ENCODE data around the gene TMEM186. TPM values are rescaled to one million over a fixed set of nuclear protein-coding genes. Genes with fewer than 3 reads are reported as not detected.

The TMEM186 gene
- total and polyA plus RNA-seq, 2 of the 4 experiments (the other 2 are of a cell fraction) = 5.7 to 6.8 TPM

DNA sequence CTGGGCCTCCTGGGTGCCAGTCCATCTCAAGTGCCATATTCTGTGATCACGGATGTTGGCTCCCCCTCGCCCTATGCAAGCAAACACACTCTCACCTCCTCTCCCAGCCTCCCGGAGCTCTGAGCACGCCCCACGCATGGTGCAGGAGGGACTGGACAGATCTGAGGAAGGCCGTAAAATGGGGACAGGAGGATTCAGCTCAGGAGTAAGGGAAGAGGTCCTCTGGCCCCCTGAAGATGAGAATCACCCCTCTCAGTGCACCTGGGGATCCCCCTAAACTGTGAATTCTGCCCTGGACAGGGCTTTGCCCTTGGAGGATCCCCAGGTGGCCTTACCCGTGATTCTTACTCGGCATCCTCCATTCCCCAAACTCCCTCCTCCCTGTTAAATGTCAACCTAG lies 15.6 kb downstream of the TMEM186 start:
- H3K9ac ChIP-seq (ENCODE audit: low read depth, low read length) = no peak overlapping the region
- no peak overlapping the region for H3K4me2 ChIP-seq (ENCODE audit: low read depth, low read length)
- no peak overlapping the region for H2AFZ ChIP-seq (replicated peaks; ENCODE audit: low read length, poor library complexity)
- POLR2A ChIA-PET (ENCODE audit: unreplicated experiment) = no interaction called here
- H2BK15ac ChIP-seq (ENCODE audit: low read depth, low read length) = no peak overlapping the region
- no peak overlapping the region for H2AK5ac ChIP-seq (ENCODE audit: low read depth, low read length)
- H4K20me1 ChIP-seq (ENCODE audit: insufficient read depth, low read length) = no peaks in the 10 kb centered on the region
- no peak overlapping the region for H4K5ac ChIP-seq (ENCODE audit: low read depth, low read length)
- H3K18ac ChIP-seq (ENCODE audit: low read depth, low read length) = no peak overlapping the region
- no peak overlapping the region for H2AK9ac ChIP-seq (replicated peaks; ENCODE audit: low read depth, low read length, poor library complexity)
- H3K79me1 ChIP-seq (ENCODE audit: low read depth in 1 of 2, low read length in 2 of 2) = no peaks in the 10 kb centered on the region
- no peak overlapping the region for H2BK20ac ChIP-seq (ENCODE audit: low read depth, low read length)
- dilution Hi-C loops (cut with HindIII; ENCODE audit: low sequenced_read_pairs, unreplicated experiment) (no loop called here), in situ Hi-C loops (cut with MboI; ENCODE audit: low sequenced_read_pairs) (no loop called here), intact Hi-C loops (cut with micrococcal nuclease) (no loop called here)
- H3K23ac ChIP-seq (ENCODE audit: low read depth, low read length) = no peak overlapping the region
- H3K9me1 ChIP-seq (ENCODE audit: insufficient read depth, low read length) = no peaks in the 10 kb centered on the region
- DNase-seq (no peak), ATAC-seq (ENCODE audit: low read depth) (no peak)
- 0 out of 2 replicates have a peak, but pooled peaks cover 2% of the 10 kb centered on the region for H3K9me3 ChIP-seq (ENCODE audit: control insufficient read depth, insufficient read depth, low read length)
- TF ChIP-seq, protein P1, sequence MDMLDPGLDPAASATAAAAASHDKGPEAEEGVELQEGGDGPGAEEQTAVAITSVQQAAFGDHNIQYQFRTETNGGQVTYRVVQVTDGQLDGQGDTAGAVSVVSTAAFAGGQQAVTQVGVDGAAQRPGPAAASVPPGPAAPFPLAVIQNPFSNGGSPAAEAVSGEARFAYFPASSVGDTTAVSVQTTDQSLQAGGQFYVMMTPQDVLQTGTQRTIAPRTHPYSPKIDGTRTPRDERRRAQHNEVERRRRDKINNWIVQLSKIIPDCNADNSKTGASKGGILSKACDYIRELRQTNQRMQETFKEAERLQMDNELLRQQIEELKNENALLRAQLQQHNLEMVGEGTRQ (IDR thresholded peaks at IDR 0.05; ENCODE audit: low read depth, low read length) = no peak
- no peak for TF ChIP-seq RAD21 (IDR thresholded peaks at IDR 0.05; ENCODE audit: low read length)
- TF ChIP-seq BHLHE40 (IDR thresholded peaks at IDR 0.05; ENCODE audit: low read depth, low read length) = no peak
- no peak for TF ChIP-seq RFX5 (IDR thresholded peaks at IDR 0.05; ENCODE audit: low read depth, low read length)
- TF ChIP-seq MAFK (IDR thresholded peaks at IDR 0.05; ENCODE audit: low read depth, low read length) = no peak
- no peak for TF ChIP-seq MAZ (IDR thresholded peaks at IDR 0.05; ENCODE audit: borderline replicate concordance, low read depth, low read length)
- no peak for TF ChIP-seq FOS (IDR thresholded peaks at IDR 0.05; ENCODE audit: low read depth, low read length)
- TF ChIP-seq RCOR1 (IDR thresholded peaks at IDR 0.05; ENCODE audit: insufficient replicate concordance, low read length) = no peak
- TF ChIP-seq, protein P2, sequence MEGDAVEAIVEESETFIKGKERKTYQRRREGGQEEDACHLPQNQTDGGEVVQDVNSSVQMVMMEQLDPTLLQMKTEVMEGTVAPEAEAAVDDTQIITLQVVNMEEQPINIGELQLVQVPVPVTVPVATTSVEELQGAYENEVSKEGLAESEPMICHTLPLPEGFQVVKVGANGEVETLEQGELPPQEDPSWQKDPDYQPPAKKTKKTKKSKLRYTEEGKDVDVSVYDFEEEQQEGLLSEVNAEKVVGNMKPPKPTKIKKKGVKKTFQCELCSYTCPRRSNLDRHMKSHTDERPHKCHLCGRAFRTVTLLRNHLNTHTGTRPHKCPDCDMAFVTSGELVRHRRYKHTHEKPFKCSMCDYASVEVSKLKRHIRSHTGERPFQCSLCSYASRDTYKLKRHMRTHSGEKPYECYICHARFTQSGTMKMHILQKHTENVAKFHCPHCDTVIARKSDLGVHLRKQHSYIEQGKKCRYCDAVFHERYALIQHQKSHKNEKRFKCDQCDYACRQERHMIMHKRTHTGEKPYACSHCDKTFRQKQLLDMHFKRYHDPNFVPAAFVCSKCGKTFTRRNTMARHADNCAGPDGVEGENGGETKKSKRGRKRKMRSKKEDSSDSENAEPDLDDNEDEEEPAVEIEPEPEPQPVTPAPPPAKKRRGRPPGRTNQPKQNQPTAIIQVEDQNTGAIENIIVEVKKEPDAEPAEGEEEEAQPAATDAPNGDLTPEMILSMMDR (conservative IDR thresholded peaks at IDR 0.05; ENCODE audit: low read depth, low read length) = no peak
- TF ChIP-seq ELK1 (IDR thresholded peaks at IDR 0.05; ENCODE audit: borderline replicate concordance, low read depth, low read length) = no peak
- TF ChIP-seq SMC3 (IDR thresholded peaks at IDR 0.05; ENCODE audit: low read depth, low read length) = no peak
- no peak for TF ChIP-seq MXI1 (IDR thresholded peaks at IDR 0.05; ENCODE audit: borderline replicate concordance, low read depth, low read length)
- H3K14ac ChIP-seq (replicated peaks; ENCODE audit: low read depth, low read length) = no peak overlapping the region
- no peak overlapping the region for H3K4me3 ChIP-seq (ENCODE audit: insufficient read depth, low read depth, low read length)
- no TSS peak for BruUV-seq (replicated peaks)
- H3K27me3 ChIP-seq (ENCODE audit: control insufficient read depth, insufficient read depth, low read length) = peaks cover 1% of the 10 kb centered on the region
- no peak overlapping the region for H3K4ac ChIP-seq (ENCODE audit: low read depth, low read length)
- no peaks in the 10 kb centered on the region for H3K4me1 ChIP-seq (ENCODE audit: control insufficient read depth, insufficient read depth, low read length)
- H2BK120ac ChIP-seq (ENCODE audit: low read depth, low read length) = no peak overlapping the region
- H3K36me3 ChIP-seq (ENCODE audit: control insufficient read depth, insufficient read depth, low read length) = no peaks in the 10 kb centered on the region
- CTCF ChIA-PET = no interaction called here
- H3K56ac ChIP-seq (ENCODE audit: extremely low read depth, insufficient read depth, low read length) = no peak overlapping the region
- H2BK5ac ChIP-seq (ENCODE audit: low read depth, low read length, poor library complexity, severe bottlenecking) = no peak overlapping the region
- no peak overlapping the region for H3K27ac ChIP-seq (ENCODE audit: insufficient read depth, low read length)
- H4K91ac ChIP-seq (ENCODE audit: insufficient read depth, low read depth, low read length) = no peak overlapping the region
- WGBS, 2 experiments (ENCODE audit: extremely low coverage in 2 of 2, insufficient read length in 1 of 2) = no CpG with 5 or more reads among the region's 8 CpGs
- no peak overlapping the region for H4K8ac ChIP-seq (ENCODE audit: low read depth in 2 of 2, low read length in 2 of 2)
